ENCODE data around the gene KCNIP3.
"Not testable (repeated sequence)": the region's sequence is repeated elsewhere in the genome, so short reads cannot be mapped to it uniquely, and the experiment has no call there.

KCNIP3 gene

DNA sequence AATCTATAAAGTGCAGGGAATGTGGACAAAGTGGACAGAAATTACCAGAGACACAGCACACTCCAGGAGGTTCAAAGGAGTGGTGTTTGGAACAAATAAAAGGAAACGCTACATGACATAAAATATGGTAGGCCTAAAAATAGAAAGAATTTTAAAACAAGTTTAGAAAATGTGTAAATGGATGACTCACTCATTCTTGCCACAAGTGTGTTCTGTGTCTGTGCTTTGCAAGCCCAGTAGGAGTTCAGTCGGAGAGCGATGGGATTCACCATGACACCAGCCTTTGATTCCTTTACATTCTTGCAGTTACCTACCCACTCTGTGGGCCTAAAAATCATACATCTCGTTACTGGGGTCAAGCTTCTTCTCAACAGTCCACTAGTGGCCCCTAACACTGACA is 136.2 kb downstream of the KCNIP3 start:
- DNase-seq, result not testable (repeated sequence)

DNA sequence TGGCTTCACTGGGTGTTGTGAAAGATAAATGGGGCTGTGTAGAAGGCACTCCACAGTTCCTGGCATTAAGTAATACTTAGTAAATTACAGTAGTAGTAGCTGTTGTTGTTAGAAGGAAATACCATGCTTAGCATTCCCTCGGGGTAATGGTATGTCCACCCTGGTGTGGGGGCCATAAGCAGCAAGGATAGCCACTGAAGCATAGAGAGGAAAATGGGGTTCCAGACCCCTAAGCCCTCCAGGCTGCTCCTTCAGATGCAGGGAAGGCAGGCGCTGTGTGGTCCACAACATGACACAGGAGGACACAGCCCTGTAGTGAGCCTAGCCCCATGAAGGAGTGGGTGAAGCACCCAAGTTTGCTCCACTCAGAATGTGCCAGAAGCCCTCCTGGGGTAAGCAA is 136.8 kb downstream of the KCNIP3 start:
- not testable (repeated sequence) for DNase-seq

- peak; percentile 12 for DNase-seq
Observed at GRCh38 chr2:95434507-95435076, 137.4 kb downstream of the KCNIP3 start.

- DNase-seq, result not testable (repeated sequence)
Observed at GRCh38 chr2:95435162-95435871, 138.2 kb downstream of the KCNIP3 start.
